Colon (tissue), 2 donors: Measurements from ENCODE around the gene ALPG.
"Not testable (repeated sequence)": the region's sequence is repeated elsewhere in the genome, so short reads cannot be mapped to it uniquely, and the experiment has no call there.

Experiments
- FAIRE-seq: peaks from 2 replicates; lab custom pipeline; 2012; peaks lifted over from hg19 to GRCh38; lab: Jason Lieb, UNC
- donor health status: control.
- donor health status: control.

The ALPG gene

GRCh38 chr2:232406556-232407310 is at the start of gene ALPG:
ALPG (plus strand) TSS chr2:232406844; CDS start chr2:232406895, 51 bp downstream.
- no peak for FAIRE-seq

- FAIRE-seq: no peak
Measured at GRCh38 chr2:232361646-232362045, 45.0 kb upstream of the ALPG start.

- FAIRE-seq: no peak
Measured at GRCh38 chr2:232362174-232362900, 44.3 kb upstream of the ALPG start.

DNA sequence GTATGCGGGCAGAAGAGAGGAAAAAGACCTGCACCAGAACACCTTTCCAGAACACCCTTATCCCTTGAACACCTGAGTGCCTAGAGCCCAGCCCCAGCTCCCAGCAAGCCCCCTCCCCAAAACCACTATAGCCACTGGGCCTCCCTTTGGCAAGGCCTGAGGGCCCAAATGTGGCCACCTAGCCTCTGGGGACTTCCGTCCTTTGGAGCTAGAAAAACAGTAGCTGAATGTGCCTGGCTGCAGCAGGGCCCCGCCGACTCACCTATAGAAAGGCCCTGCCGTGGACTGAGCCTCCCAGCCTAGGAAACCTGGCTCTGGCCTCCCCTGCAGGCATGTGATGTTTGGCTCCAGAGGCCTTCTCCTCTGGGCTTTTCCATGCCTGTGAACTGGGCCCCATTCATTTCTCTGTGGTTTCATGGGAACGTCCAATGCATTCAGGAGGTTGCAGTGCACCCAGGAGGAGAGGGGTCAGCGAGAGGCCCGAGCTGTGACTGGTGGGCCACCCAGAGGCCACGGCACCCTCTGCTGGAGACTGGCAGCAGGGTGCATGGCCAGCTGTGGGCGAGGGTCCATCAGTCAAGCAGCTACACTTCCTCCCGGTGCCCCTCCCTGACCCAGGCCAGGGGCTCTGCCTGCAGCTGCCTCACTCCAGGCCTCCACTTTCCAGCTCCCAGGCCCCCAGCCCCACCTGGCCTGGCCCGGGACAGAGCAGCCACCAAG is 43.4 kb upstream of the ALPG start:
- not testable (repeated sequence) for FAIRE-seq

DNA sequence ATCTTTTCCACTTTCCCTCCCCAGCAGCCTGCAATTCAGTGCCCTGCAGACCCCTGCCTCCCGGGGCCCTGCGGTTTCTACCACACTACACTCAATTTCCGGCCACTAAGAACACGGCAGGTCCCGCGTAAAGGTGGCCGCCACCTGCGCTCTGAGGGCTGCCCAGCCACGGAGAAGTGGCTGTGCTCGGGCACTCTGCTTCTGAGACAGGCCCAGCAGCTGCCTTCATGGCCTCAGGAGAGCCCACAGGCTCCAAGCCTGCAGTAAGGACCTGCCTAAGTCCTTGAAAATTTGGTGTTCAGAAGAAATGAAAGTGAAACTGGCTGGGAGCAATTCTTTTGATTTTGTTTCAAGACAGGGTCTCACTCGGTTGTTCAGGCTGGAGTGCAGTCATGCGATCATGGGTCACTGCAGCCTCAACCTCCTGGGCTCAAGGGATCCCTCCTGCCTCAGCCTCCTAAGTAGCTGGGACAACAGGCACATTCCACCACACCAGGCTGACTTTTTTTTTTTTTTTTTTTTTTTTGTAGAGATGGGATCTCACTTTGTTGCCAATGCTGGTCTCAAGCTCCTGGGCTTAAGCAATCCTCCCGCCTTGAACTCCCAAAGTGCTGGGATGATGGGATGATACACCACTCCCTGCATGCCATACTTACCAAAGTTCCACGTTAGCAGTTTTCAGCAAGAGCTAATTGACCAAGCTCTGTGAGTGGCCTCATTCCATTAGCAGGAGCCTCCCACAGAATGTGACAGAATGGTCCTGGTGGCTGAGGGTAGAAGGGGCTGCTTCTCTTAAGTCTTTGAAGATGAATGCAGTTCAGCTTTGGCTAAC is 42.6 kb upstream of the ALPG start:
- FAIRE-seq: no peak

DNA sequence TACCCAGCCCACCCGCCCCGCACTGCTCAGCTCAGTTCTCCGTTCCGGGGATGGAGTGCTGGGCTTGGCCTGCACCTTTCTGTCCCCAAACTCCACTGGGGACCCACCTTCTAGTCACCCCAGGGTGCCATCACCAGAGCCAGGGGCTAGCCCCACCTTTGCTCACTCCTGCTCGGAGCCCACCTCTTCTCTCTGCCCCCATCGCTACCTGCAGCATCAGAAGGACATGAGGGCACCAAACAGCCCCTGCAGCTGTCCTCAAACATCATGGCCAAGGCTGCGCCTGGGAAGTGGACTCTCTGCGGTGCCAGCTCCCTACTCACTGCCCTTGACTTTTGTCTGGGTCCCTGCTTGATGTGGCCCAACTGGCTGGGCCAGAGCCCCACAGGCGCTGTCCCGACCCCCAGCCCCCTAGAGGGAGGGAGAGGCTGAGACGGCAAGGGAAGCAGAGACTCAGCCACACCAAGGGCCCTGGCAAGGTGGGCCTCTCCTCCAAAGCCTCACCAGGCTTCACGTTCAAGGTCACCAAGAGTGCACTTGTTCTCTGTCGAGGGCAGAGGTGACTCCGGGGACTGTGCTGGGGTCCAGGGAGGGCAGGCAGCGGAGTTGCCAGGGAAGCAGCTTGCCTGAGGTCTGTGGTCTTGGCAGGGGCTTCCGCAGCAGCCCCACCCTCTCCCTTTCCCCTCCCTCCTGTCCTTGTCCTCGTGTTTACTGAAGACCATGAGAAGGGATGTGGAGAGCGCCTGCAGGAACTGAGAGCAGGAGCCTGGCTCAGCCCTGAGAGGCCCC is 41.6 kb upstream of the ALPG start:
- FAIRE-seq: not testable (repeated sequence)

DNA sequence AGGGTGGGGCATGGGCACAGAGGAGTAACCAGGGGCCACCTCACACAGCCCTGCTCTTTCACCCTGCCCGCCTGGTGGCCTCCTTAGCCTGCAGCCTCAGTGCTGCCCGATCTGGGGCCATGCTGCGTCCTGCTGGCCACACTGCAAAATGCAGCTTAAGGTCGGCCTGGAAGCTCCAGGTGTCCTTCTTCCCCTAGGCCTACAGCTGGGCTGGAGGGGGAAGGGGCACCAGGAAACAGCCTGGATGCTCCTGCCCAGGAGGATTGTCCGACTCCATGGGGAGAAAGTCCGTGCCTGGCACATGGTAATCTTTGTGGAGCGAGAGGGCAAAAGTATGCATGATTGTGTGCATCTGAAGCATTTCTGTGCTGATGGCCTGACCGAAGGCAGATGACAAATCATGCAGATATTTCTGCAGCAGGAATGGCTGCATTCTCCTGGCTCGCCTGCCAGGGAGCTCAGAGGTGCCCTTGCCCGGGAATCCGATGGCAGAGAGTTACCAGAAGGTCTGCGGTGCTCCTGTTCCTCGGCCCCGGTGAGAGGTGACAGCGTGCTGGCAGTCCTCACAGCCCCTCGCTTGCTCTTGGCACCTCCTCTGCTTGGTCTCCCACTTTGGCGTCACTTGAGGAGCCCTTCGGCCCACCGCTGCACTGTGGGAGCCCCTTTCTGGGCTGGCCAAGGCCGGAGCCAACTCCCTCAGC is 40.9 kb upstream of the ALPG start:
- FAIRE-seq: no peak

- FAIRE-seq: not testable (repeated sequence)
Measured at GRCh38 chr2:232366461-232366860, 40.2 kb upstream of the ALPG start.

- FAIRE-seq: no peak
Measured at GRCh38 chr2:232367016-232367415, 39.6 kb upstream of the ALPG start.

DNA sequence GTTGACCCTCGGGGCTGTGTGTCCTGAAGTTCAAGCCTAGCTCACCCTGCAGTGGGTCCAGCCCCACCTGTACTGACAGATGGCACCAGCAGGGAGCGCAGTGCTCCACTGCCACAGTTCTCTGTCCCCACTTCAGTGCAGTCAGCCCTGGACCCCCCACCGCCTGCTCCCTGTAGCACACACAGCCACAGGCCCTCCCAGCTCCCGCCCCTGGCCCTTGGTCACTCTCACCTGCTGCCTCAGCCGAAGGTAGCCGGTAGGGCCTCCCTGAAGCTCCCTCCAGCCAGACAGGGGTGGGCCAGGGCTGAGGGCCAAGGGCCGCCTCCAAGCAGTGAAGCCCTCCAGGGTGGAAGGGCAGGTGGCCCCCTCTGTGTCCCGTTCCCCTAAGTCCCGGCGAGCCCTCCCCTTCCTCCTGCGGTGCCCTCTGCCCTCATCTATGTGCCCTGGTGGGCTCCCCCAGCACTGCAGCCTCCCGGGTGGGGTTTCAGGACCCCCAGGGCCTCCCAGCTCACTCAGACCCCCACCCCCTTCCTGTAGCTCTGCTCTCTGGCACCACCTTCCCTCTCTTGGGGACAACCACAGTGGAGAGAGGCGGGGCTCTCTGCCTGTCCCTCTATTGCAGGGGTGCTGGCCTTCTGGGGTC is 38.9 kb upstream of the ALPG start:
- no peak for FAIRE-seq

DNA sequence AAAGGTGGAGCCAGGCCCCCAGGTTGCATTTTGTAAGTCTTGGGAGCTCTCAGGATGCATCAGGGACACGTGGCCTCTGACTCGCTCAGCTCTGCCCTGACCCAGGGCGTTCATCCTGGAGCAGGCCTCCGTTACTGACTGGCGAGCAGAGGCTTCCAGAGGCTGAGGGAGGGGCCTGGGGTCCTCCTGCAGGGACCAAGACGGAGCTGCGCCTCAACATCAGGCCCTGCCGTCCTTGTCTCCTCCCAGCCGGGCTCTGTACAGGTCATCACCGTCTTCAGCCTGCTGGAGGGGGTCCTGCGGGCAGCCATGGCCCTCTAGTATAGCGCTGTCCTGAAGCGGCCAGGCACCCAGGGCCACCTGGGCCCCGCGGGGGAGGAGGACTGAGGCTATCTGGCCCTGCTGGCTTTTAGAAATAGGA is 38.3 kb upstream of the ALPG start:
- no peak for FAIRE-seq

DNA sequence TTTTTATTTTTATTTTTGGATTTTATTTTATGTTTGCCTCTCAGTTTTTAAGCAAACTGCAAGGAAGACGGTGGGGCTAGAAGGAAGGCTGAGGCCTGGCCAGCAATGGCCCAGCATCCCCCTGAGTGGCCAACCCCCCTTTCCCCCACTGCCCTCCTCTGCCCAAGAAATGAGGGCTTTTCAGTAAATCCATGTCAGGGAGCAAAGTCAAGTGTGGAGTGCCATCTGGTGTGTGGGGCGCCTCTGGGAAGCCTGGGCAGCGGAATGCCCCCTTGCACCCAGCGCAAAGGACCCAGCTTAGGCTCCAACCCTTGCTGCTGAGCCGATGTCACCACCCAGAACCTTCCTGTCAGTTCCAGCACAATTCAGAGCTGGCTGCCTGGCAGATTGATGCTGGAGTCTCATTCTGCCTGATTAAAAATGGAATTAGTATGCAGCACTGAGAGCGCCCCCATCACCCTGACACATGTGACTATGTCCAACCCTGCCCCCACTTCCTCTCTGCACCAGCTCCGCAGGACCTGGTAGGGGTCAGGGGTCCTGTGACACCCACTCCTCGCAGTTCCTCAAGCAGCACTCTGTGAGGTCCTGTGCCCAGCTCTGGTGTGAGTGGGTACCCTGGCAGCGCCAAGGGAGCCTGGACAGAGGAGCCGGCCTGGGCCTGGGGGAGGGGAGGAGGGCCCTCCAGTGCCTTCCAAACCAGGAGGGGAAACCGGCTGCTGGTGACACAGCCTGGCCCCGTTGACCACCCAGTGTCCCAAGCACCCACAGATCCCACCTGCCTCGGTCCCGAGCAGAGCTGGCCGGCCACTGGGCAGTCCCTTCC is 37.3 kb upstream of the ALPG start:
- no peak for FAIRE-seq

DNA sequence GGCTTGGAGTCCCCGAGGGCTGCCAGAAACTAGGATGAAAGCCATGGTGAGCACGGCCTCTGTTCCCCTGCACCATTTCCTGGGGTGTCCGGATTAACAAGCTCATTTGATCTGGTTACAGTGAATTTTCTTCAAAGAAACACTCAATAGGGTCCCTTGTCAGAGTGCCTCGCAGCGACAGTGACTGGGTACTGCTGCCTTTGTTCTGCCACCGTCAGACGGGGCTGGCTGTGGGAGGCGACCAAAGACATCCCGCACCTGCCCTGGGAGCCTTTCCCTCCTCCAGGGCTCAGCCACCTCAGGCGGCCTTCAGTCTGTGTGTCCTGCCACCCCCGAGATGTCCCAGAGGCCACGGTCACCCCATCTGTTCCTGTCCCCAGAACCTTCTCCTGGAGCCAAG is 36.6 kb upstream of the ALPG start:
- not testable (repeated sequence) for FAIRE-seq

- FAIRE-seq: no peak
Measured at GRCh38 chr2:232372231-232373208, 34.1 kb upstream of the ALPG start.

DNA sequence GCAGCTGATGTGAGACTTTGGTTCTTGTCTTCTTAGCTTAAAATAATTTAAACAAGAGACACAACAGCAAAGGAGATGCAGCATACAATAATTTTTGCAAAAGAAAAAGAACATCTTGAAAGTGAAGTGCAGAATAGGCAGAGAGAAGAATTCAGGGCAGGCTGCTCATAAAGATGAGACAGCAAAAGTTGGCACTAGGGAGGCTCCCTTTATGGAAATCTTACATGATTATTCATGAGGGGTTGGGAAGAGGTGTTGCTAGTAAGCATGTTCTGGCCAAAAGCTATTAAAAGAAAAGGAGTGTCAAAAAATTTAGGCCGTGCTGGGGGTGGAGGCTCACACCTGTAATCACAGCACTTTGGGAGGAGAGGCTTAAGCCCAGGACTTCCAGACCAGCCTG is 32.3 kb upstream of the ALPG start:
- no peak for FAIRE-seq

DNA sequence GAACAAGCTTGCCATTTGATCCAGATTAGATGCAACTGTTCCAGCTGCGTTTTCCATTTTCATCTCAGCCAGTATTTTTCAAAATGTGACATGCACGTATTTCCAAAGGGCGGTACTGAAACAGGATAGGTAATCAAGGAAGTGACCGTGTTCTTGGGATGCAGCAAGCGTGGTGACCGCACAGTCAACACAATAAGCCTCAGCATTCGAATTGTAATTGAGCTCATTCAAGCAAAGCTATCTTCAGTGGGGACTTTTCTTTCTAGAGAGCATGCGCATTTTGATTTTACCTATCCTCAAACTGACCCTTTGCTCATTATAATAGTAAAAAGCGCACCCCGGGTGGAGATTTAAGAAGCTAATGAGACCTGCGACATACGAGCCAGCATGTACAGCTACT is 31.5 kb upstream of the ALPG start:
- FAIRE-seq: no peak

DNA sequence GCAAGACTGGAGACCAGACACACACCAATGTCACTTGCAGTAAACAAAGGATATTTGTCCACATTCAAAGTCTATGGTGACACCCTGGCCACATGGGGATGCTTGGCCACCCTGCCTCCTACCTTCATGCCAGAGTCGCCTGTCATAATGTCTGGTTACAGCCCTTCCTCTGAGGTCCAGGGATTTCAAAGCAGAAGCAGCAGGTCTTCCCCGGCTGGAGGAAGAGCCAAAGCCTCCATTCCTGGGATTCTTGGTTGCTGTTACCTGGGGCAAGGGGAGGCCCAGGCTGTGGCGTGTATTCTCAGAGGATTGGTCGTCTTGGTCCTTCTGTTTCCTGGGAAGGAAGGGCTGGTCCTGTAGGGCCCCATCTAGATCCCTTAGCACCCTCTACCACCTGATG is 30.4 kb upstream of the ALPG start:
- no peak for FAIRE-seq

- FAIRE-seq: no peak
Measured at GRCh38 chr2:232376713-232377112, 29.9 kb upstream of the ALPG start.
